Vagina (tissue), 2 donors: ENCODE data around the gene ARPC1A. TPM values are rescaled to one million over a fixed set of nuclear protein-coding genes. Genes with fewer than 3 reads are reported as not detected.
"Not testable (repeated sequence)": the region's sequence is repeated elsewhere in the genome, so short reads cannot be mapped to it uniquely, and the experiment has no call there.

Experiments used
- DNase-seq, 2 donors: peaks; one replicate each; pipeline ENCODE4 v3.0.0-alpha.2; 2017; ENCODE audit errors: extremely low spot score in 2 of 2
- H3K27ac ChIP-seq: fragments of 200-600 bp; sonication (generic); one replicate; pipeline ENCODE4 v1.5.1; 2019
- H3K27me3 ChIP-seq: fragments of 200-600 bp; sonication (generic); one replicate; pipeline ENCODE4 v1.5.1; 2019
- H3K36me3 ChIP-seq, 2 donors: fragments of 200-600 bp; sonication (generic); one replicate each; pipeline ENCODE4 v1.5.1; 2017 to 2019
- H3K4me1 ChIP-seq: fragments of 200-600 bp; sonication (generic); one replicate; pipeline ENCODE4 v1.5.1; 2019
- H3K4me3 ChIP-seq, 2 donors: fragments of 200-600 bp; sonication (generic); 1 replicate in 1 of 2; 2 replicates in 1 of 2; pipeline ENCODE4 v1.5.1; 2016 to 2019
- H3K9me3 ChIP-seq: fragments of 200-600 bp; sonication (generic); one replicate; pipeline ENCODE4 v1.5.1; 2019
- POLR2A ChIP-seq, 2 donors: fragments of 450-650 bp; IDR thresholded peaks; one replicate each; pipeline ENCODE4 v1.6.1; 2017; ENCODE audit warnings: antibody characterized with exemption in 2 of 2, mild to moderate bottlenecking in 2 of 2, moderate library complexity in 2 of 2
- POLR2AphosphoS5 ChIP-seq, 2 donors: sonication (generic); formaldehyde crosslinking; IDR thresholded peaks; one replicate each; pipeline ENCODE4 v1.9.0; 2017; ENCODE audit warnings: antibody characterized with exemption in 2 of 2, mild to moderate bottlenecking in 2 of 2, low read depth in 1 of 2; ENCODE audit not compliant: insufficient read depth in 1 of 2
- intact Hi-C: fragments of 100-400 bp; cut with DNase I; formaldehyde crosslinking; loops from one replicate; pipeline ENCODE4 v1.15.1; 2023
- total RNA-seq: library from RNA; depleted of rRNA; stranded (reverse); fragments of >200 nt; gene quantifications from one replicate; pipeline ENCODE4 v1.2.3, GENCODE V29; 2016
- TF ChIP-seq, protein P1 (sequence below), 3 experiments: fragments of 450-650 bp in 2 of 3; fragments of 200-600 bp in 1 of 3; sonication (generic) in 1 of 3; IDR thresholded peaks; one replicate each; pipeline ENCODE4 v1.5.1; 2017 to 2019; ENCODE audit warnings: antibody characterized with exemption in 3 of 3, mild to moderate bottlenecking in 2 of 3, moderate library complexity in 2 of 3

Gene ARPC1A
- total RNA-seq, 1 donor from 2014 or later: 106 TPM

DNA sequence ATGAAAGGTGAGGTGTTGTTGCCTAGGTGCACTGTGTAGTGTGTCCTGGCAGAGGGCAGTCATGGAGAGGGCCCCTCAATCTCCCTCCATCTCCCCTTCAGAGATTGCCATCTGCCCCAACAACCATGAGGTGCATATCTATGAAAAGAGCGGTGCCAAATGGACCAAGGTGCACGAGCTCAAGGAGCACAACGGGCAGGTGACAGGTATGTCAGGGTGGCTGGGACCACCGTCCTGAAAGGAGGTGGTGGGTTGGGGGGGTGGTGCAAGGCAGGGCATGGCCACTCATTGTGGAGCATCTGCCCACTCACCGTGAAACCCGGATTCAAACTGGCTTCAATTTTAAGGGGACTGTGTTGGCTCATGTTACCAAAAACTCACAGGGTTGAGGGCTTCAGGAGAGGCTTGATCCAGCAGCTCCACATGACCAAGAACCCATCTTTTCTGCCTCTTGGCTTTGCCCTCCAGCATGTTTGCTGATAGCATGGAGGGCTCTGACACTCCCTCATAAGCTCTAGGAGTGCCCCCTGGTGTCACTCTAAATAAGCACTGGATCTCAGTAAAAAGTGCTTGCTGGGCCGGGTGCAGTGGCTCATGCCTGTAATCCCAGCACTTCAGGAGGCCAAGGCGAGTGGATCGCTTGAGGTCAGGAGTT is 61.0 kb downstream of the ARPC1A start:
- no peak for DNase-seq
- H3K9me3 ChIP-seq: no peaks in the 10 kb centered on the region
- H3K27me3 ChIP-seq: no peaks in the 10 kb centered on the region
- H3K4me3 ChIP-seq: no peak overlapping the region
- peaks cover 0 to 42% of the 10 kb centered on the region in 2 donors for H3K36me3 ChIP-seq
- intact Hi-C loops: no loop called here
- TF ChIP-seq POLR2AphosphoS5 (IDR thresholded peaks at IDR 0.05; ENCODE audit: insufficient read depth in 1 of 2, low read depth in 1 of 2) (no peak), POLR2A (IDR thresholded peaks at IDR 0.05) (no peak)
- TF ChIP-seq, protein P1, sequence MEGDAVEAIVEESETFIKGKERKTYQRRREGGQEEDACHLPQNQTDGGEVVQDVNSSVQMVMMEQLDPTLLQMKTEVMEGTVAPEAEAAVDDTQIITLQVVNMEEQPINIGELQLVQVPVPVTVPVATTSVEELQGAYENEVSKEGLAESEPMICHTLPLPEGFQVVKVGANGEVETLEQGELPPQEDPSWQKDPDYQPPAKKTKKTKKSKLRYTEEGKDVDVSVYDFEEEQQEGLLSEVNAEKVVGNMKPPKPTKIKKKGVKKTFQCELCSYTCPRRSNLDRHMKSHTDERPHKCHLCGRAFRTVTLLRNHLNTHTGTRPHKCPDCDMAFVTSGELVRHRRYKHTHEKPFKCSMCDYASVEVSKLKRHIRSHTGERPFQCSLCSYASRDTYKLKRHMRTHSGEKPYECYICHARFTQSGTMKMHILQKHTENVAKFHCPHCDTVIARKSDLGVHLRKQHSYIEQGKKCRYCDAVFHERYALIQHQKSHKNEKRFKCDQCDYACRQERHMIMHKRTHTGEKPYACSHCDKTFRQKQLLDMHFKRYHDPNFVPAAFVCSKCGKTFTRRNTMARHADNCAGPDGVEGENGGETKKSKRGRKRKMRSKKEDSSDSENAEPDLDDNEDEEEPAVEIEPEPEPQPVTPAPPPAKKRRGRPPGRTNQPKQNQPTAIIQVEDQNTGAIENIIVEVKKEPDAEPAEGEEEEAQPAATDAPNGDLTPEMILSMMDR (IDR thresholded peaks at IDR 0.05): no peak
- no peak overlapping the region for H3K27ac ChIP-seq
- H3K4me1 ChIP-seq: no peaks in the 10 kb centered on the region

DNA sequence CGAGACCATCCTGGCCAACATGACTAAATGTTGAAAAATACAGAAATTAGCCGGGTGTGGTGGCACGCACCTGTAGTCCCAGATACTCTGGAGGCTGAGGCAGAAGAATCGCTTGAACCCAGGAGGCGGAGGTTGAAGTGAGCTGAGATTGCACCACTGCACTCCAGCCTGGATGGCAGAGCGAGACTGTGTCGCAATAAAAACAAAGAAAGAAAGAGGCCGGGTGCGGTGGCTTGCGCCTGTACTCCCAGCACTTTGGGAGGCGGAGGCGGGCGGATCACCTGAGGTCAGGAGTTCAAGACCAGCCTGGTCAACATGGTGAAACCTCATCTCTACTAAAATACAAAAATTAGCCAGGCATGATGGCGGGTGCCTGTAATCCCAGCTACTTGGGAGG is 61.5 kb downstream of the ARPC1A start:
- H3K27me3 ChIP-seq, H3K9me3 ChIP-seq, H3K4me1 ChIP-seq, DNase-seq, intact Hi-C loops, H3K27ac ChIP-seq, H3K4me3 ChIP-seq: not testable (repeated sequence)
- H3K36me3 ChIP-seq: peaks cover 0 to 42% of the 10 kb centered on the region in 2 donors

DNA sequence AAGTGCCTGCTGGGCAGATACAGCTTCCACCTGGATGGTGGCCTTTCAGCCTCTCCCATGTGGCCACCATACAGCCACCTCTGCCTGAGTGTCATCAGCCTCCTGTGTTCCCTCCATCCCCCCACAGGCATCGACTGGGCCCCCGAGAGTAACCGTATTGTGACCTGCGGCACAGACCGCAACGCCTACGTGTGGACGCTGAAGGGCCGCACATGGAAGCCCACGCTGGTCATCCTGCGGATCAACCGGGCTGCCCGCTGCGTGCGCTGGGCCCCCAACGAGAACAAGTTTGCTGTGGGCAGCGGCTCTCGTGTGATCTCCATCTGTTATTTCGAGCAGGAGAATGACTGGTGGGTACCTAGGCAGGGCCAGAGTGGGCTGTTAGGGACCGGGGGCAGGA is 62.2 kb downstream of the ARPC1A start:
- no peaks in the 10 kb centered on the region for H3K9me3 ChIP-seq
- H3K27me3 ChIP-seq: no peaks in the 10 kb centered on the region
- no peak overlapping the region for H3K27ac ChIP-seq
- intact Hi-C loops: no loop called here
- H3K36me3 ChIP-seq: peaks cover 0 to 42% of the 10 kb centered on the region in 2 donors
- no peak for DNase-seq
- TF ChIP-seq, protein P1 (IDR thresholded peaks at IDR 0.05): no peak
- no peak for TF ChIP-seq POLR2AphosphoS5 (IDR thresholded peaks at IDR 0.05; ENCODE audit: insufficient read depth in 1 of 2, low read depth in 1 of 2)
- no peak for TF ChIP-seq POLR2A (IDR thresholded peaks at IDR 0.05)
- no peak overlapping the region for H3K4me3 ChIP-seq
- H3K4me1 ChIP-seq: peaks cover 10% of the 10 kb centered on the region

DNA sequence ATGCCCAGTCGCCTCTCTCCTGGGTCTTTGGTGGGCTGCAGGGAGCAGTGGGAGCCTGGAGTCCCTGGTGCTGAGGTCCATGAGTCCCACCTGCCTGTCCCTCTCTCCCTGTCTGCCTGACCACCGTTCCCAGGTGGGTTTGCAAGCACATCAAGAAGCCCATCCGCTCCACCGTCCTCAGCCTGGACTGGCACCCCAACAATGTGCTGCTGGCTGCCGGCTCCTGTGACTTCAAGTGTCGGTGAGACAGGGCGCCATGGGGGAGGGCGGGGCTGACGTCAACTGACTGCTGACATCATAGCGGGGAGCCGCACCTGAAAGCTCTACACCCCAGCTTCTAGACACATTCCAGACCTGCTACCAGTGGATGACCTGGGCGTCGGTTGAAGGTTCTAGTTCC is 64.1 kb downstream of the ARPC1A start:
- Histone ChIP-seq H3K4me1 (peaks cover 22% of the 10 kb centered on the region), H3K27me3 (no peaks in the 10 kb centered on the region), H3K9me3 (no peaks in the 10 kb centered on the region), H3K36me3 (peaks cover 0 to 48% of the 10 kb centered on the region in 2 donors), H3K27ac (no peak overlapping the region), H3K4me3 (no peak overlapping the region)
- TF ChIP-seq, protein P1 (IDR thresholded peaks at IDR 0.05): no peak
- no peak for TF ChIP-seq POLR2AphosphoS5 (IDR thresholded peaks at IDR 0.05; ENCODE audit: insufficient read depth in 1 of 2, low read depth in 1 of 2)
- no peak for TF ChIP-seq POLR2A (IDR thresholded peaks at IDR 0.05)
- intact Hi-C loops: no loop called here
- DNase-seq: no peak

DNA sequence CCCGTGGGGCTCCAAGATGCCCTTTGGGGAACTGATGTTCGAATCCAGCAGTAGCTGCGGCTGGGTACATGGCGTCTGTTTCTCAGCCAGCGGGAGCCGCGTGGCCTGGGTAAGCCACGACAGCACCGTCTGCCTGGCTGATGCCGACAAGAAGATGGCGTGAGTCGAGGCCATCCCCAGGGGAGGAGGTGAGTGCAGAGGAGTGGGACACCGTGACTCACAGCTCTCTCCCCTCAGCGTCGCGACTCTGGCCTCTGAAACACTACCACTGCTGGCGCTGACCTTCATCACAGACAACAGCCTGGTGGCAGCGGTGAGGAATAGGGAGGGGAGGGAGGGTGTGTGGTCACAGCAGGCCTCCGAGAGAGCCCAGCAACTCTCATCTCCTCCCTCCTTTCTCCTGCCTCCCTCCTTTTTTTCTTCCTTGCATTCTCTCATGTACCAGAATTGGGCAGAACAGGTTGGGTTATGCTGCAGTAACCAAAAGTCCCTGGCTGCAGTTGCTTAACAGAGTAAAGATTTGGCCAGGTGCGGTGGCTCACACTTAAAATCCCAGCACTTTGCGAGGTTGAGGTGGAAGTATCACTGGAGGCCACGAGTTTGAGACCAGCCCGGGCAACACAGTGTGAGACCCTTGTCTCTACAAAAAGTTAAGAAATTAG is 65.4 kb downstream of the ARPC1A start:
- DNase-seq: no peak
- intact Hi-C loops: no loop called here

More for the DNA sequence above, 65.4 kb downstream of the ARPC1A start:
- H3K4me1 ChIP-seq: peaks cover 22% of the 10 kb centered on the region
- H3K27ac ChIP-seq: no peak overlapping the region
- peaks cover 0 to 60% of the 10 kb centered on the region in 2 donors for H3K36me3 ChIP-seq
- H3K9me3 ChIP-seq: no peaks in the 10 kb centered on the region
- no peaks in the 10 kb centered on the region for H3K27me3 ChIP-seq
- TF ChIP-seq, protein P1 (IDR thresholded peaks at IDR 0.05): no peak
- TF ChIP-seq POLR2A (IDR thresholded peaks at IDR 0.05) (no peak), POLR2AphosphoS5 (IDR thresholded peaks at IDR 0.05; ENCODE audit: insufficient read depth in 1 of 2, low read depth in 1 of 2) (no peak)
- no peak overlapping the region for H3K4me3 ChIP-seq
